ENCODE measurements around the gene AFF1. TPM values are rescaled to one million over a fixed set of nuclear protein-coding genes. Genes with fewer than 3 reads are reported as not detected.

The AFF1 gene
- total RNA-seq, 1 donor: 21.9 TPM

DNA sequence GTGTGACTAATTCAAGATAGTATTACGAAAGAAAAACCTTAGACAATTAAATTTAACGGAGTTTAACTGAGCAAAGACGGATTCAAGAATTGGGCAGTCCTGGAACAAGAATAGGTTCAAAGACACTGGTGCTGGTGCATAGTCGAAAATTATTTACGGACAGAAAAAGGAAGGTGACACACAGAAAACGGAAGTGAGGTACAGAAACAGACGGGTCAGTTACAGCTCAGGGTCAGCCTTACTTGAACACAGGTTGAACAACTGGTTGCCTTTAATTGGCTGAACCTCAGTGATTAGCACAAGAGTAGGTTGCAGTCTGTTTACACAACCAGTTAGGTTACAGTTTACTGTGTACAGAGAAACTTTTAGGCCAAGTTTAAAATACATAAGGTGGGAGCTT lies 254.1 kb downstream of the AFF1 start:
- TF ChIP-seq CTCF (IDR thresholded peaks at IDR 0.05; ENCODE audit: insufficient read depth, low read length): no peak
- no peak for DNase-seq (ENCODE audit: low read depth)
- H3K4me3 ChIP-seq (ENCODE audit: low read depth, low read length): no peak overlapping the region

Other genes with a start within 250 kb of the AFF1 start
- gene SLC10A6, start 85.6 kb upstream of the AFF1 start, total RNA-seq (ENCODE audit: low replicate concordance): 0.18 TPM in 1 of 2 replicates, not detected in the other
- 0.81 TPM in 1 of 2 replicates, not detected in the other for gene C4orf36, start 42.6 kb upstream of the AFF1 start, total RNA-seq (ENCODE audit: low replicate concordance)

Data from fibroblast of the aortic adventitia (primary cell).